Measurements from ENCODE around the gene TKTL1. TPM values are rescaled to one million over a fixed set of nuclear protein-coding genes. Genes with fewer than 3 reads are reported as not detected.

TKTL1 gene
- total RNA-seq, 4 donors from 2014 or later = 0.07 to 0.98 TPM; not detected in 2

DNA sequence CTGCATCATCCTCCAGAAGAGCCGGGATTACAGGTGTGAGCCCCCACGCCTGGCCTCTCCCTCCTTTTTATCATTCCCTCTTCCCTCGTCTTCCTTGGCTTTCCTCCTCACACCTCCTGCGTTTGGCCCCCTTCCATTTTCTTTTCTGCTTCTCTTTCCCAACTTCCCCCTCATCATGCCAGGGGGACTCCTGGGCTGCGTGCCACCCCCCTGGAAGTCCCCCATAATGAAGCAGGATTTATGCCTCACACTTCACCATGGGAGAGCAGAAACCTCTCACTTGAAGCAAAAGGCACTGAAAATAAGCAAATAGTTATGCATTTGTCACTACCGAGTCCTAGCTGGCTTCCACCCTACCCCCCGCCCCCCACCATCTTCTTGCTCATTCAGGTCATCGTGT lies 7.9 kb downstream of the TKTL1 start:
- Histone ChIP-seq H3K27me3 (no peaks in the 10 kb centered on the region), H3K27ac (no peak overlapping the region), H3K9me3 (no peaks in the 10 kb centered on the region), H3K4me3 (no peak overlapping the region), H3K4me1 (no peaks in the 10 kb centered on the region), H3K36me3 (no peaks in the 10 kb centered on the region)
- intact Hi-C loops (cut with DNase I; ENCODE audit: low total_unique reads) = no loop called here
- DNase-seq = no peak
- no peak for TF ChIP-seq POLR2A (IDR thresholded peaks at IDR 0.05)
- TF ChIP-seq CTCF (IDR thresholded peaks at IDR 0.05) = no peak

- Histone ChIP-seq H3K27ac (no peak overlapping the region), H3K4me3 (no peak overlapping the region), H3K36me3 (no peaks in the 10 kb centered on the region), H3K27me3 (no peaks in the 10 kb centered on the region), H3K4me1 (no peaks in the 10 kb centered on the region), H3K9me3 (no peaks in the 10 kb centered on the region)
- intact Hi-C loops (cut with DNase I; ENCODE audit: low total_unique reads) = no loop called here
- DNase-seq = no peak
- no peak for TF ChIP-seq CTCF (IDR thresholded peaks at IDR 0.05)
- no peak for TF ChIP-seq POLR2A (IDR thresholded peaks at IDR 0.05)
Observed at GRCh38 chrX:154304846-154305245, 9.3 kb downstream of the TKTL1 start.

GRCh38 chrX:154305541-154306205 lies 10.1 kb downstream of the TKTL1 start:
- TF ChIP-seq CTCF (IDR thresholded peaks at IDR 0.05) = no peak
- no peak for TF ChIP-seq POLR2A (IDR thresholded peaks at IDR 0.05)
- H3K4me1 ChIP-seq = no peaks in the 10 kb centered on the region
- H3K36me3 ChIP-seq = no peaks in the 10 kb centered on the region
- no peak for DNase-seq
- no peaks in the 10 kb centered on the region for H3K27me3 ChIP-seq
- no peaks in the 10 kb centered on the region for H3K9me3 ChIP-seq
- no peak overlapping the region for H3K27ac ChIP-seq
- H3K4me3 ChIP-seq = no peak overlapping the region
- intact Hi-C loops (cut with DNase I; ENCODE audit: low total_unique reads) = no loop called here

GRCh38 chrX:154307202-154307601 lies 11.6 kb downstream of the TKTL1 start:
- no peak for TF ChIP-seq POLR2A (IDR thresholded peaks at IDR 0.05)
- no peak for TF ChIP-seq CTCF (IDR thresholded peaks at IDR 0.05)
- Histone ChIP-seq H3K36me3 (no peaks in the 10 kb centered on the region), H3K4me3 (no peak overlapping the region), H3K27ac (no peak overlapping the region), H3K4me1 (no peaks in the 10 kb centered on the region), H3K9me3 (no peaks in the 10 kb centered on the region), H3K27me3 (no peaks in the 10 kb centered on the region)
- no peak for DNase-seq
- intact Hi-C loops (cut with DNase I; ENCODE audit: low total_unique reads) = no loop called here

DNA sequence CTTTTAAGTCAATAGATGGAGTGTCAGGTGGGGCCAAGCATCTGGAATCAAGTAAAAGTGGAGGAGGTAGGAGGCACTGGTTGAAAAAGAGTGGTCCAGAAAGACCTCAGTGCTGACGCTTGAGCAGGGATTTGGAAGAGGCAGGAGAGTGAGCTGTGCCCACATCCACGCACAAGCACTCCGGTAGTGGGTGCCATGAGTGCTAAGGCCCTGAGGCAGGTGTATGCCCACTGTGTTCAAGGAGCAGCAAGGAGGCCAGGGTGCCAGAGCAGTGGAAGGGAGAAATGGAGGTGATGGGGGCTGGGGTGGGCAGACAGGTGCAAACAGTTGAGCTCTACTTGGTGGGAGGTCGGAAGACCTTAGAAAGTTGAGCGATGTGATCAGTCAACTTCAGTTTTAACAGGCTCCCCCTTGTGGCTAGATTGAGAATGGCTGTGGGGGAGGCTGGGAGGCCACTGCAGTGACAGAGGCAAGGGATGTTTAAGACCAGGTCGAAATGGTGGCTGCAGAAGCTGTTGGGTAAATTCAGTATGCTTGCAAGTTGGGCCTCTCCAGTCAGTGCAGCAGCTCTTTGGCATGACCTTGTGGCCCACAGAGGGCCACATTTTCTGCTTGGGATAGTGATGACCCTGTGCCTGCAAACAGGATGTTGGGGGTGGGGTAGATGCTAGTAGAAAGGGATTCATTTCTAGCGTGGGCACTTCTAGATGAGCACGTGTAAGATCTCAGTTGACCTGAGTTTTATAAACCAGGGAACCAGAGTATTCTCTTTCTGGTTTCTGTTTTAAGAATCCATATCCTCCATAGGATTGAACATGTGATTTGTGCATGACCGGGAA lies 12.7 kb downstream of the TKTL1 start:
- Histone ChIP-seq H3K27me3 (no peaks in the 10 kb centered on the region), H3K36me3 (no peaks in the 10 kb centered on the region), H3K9me3 (no peaks in the 10 kb centered on the region), H3K4me1 (no peaks in the 10 kb centered on the region), H3K27ac (no peak overlapping the region), H3K4me3 (no peak overlapping the region)
- TF ChIP-seq CTCF (IDR thresholded peaks at IDR 0.05) (peak; percentile 47 to 71 (median 60)), POLR2A (IDR thresholded peaks at IDR 0.05) (no peak)
- intact Hi-C loops (cut with DNase I; ENCODE audit: low total_unique reads) = no loop called here
- peak; percentile 54 to 57 for DNase-seq

All from uterus (tissue), 4 donors.